Measurements from ENCODE around the gene CACNA1E.

CACNA1E gene

DNA sequence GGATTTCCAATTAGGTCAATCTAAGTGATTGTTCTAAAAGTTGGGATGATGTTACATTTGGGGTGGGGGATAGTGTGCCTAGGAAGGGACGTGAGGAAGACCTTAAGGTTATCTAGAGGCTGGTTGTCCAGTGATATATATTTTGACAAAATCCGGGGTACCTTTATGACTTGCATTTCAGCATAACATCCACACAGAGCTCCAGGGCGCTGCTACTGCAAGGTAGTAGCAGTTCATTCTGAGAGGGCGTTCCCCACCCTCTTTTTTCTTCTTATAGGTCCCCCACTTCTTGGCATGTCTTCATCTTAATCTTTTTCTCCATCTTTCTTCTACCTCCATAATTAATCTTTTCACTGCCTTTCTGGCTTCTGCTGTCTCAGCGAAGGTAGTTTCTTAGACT lies 161.9 kb downstream of the CACNA1E start:
- DNase-seq, result no peak

DNA sequence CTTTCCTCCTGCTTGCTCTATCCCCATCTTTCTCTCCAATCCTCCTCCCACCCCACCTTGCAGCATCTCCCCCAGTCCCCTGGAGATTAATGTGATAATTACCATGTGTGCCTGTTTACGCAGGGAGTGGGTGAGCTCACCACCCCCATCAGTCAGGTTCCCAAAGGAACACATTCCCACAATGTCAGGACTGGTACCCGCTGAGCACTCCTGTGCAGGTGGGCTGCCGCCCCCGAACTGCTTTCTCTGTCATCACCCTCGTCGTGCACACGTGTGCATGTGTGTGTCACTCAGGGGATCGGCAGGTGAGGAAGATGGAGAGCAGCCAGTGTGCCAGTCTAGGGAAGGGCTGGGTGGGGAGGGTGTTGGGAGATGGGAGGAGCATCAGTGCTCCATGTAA lies 163.4 kb downstream of the CACNA1E start:
- DNase-seq, result no peak

DNA sequence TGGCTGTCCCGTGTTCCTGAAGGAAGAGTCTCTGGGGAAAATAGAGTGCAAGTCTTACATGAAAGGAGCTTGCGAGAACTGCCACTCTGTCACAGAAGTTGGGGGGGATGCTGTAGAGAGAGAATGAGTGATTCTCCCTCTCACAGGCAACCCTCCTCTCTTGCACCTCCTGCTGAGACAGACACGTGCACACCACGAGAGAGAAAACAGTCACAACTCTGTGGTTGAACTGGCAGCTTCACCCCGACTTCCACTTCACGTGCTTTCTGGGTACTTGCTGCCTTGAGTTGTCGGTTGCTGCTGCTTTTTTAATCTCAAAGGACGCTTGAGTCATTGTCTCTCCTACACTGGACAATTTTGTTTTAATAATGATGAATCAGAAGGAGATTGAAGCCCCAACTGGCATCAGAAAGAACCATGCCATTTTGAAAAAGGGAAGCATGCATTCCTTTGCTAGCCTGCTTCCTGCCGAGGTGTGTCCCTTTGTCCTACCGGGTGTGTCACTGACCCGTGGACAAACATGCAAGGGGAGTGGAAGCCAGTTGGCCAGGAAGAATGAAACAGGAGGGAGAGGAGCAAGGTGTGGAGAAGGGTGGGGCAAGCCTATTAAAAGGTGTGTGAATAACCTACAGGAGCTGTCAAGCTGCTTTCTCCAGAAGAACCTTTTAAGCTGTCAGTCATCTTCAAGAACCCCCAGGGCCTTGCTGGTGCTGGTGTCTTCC lies 164.2 kb downstream of the CACNA1E start:
- no peak for DNase-seq

DNA sequence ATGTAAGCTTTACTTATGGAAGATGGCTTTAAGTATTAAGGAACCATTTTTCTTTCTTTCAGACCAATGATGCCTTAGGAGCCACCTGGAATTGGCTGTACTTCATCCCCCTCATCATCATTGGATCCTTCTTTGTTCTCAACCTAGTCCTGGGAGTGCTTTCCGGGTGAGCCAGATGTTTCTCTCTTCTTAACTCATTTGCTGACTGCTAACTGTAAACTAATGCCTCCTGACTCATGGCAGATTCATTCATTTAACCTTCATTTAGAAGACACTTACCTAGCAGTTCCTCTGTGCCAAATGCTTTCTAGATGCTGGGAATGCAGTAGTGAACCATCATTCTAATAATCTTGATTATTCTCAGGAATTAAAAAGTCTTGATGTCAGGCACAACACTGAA lies 168.0 kb downstream of the CACNA1E start:
- DNase-seq, result no peak

DNA sequence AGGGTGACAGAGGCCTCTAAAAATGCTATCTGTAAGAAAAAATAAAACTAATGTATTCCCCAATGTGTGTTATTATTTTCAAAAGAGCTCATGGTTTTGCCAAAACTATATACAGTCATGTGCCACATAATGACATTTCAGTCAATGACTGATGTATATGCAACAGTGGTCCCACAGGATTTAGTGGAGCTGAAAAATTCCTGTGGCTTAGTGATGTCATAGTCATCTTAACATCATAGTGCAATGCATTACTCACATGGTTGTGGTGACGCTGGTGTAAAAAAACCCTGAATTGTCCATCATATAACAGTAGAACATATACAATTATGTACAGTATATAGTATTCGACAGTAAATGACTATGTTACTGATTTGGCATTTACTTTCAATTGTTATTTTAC lies 172.4 kb downstream of the CACNA1E start:
- DNase-seq, result no peak

DNA sequence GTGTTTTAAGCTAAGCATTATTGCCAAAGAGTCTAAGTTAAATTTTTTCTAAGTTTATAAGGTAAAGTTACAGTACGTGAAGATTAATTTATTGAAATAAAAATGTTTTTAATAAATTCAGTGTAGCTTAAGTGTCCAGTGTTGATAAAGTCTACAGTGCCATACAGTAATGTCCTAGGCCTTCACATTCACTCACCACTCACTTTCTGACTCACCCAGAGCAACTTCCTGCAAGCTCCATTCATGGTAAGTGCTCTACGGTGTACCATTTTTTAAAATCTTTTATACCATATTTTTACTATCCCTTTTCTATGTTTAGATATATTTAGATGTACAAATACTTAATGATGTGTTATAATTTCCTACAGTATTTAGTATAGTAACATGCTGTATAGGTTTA lies 173.2 kb downstream of the CACNA1E start:
- DNase-seq, result no peak

DNA sequence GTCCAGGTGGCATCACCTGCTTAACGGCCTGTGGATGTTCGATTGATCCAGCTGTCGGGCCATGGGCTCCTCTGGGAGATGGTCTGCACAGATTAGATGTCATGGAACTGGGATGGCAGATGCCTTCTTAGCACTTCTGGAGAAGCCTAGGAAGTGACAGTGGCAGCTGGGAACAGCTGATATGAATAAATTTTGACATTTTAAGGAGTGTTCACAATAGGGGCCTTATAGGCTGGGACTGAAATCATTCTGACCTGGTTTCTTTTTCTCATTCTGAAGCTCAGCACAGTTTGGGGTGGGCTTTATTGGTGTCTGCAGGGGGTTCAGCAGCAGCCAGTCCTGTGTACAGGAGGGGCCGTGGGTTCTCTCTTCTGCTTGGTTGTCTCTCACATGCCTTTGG lies 175.3 kb downstream of the CACNA1E start:
- no peak for DNase-seq

DNA sequence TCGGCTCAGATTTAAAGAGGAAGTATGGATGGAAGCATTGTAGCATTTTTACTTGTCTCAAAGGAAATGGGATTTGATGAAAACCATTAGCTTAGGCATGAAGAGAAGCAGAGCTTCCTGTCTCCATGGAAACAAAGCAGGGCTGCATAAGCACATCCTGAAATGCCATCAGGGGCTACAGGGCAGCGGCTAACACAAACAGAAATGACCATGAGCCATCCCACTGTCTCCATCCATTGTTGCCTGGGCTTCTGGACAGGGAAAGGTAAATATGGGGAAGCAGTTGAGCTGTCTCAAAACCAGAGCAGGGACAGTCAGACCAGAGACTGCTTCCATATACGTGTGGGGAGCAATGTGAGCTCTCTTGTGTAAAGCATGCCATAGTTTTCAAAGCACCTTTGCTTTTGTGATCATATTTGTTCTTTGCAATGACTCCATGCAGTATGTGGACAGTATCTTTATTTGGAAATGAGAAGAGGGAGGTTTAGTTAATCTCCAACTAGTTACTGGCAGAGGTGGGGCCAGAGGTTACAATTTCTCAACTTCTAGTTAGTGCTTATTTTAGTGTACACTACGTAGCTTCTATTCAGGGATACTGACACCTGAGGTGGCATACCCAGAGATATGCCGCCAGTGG lies 176.1 kb downstream of the CACNA1E start:
- DNase-seq, result no peak

DNA sequence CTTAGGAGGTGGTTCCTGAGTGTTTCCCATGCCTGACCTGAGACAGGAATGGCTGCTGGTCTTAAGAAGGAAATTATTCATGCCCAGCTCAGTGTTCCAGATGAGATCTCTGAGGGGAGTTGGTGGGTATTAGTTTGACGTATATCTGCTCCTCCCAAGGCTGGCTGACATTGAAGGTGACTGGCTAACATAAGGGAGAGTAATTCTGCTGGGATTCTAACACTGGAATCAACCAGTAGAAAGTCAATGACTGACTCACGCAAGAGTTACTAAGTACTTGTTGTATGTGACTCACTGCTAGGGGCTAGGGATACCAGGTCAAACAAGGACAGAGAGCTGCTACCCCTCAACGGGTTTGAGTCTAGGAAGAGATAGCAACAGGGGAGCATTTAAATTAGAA lies 177.3 kb downstream of the CACNA1E start:
- no peak for DNase-seq

DNA sequence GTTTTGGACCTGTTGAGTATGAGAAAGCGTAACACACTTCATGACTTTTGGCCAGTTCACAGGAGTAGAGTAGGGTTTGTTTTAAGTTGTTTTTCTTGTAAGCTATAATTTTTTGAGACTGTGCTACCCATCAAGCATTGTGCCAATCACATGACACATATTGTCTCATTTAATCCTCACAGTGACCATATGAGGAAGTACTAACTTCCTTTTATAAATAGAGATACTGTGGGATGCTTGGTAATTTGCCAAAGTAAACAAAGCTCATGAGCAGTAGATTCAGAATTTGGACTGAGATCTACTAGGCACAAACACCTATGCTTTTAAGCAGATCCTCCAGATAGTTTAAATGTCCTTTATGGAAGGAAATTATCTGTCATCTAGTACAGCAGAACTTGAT lies 178.3 kb downstream of the CACNA1E start:
- DNase-seq, result no peak

DNA sequence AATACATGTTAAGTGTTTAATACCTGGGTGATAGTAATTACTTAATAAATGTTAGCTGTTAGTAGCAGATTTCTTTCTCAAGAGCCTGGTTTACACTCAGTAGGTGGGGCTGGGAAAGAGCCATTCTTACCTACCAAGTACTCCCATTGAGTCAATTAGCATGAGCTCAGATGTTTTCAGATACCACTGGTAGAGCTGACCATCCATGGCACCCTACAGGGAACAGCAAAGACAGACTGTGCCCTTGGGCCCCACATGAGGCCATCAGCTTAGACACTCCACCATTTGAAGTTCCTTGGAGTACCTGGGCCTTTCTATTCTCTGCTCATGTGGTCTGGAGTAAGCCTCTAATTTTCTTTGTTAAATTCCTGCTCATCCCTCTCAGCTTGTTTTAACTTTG lies 179.3 kb downstream of the CACNA1E start:
- DNase-seq, result no peak

DNA sequence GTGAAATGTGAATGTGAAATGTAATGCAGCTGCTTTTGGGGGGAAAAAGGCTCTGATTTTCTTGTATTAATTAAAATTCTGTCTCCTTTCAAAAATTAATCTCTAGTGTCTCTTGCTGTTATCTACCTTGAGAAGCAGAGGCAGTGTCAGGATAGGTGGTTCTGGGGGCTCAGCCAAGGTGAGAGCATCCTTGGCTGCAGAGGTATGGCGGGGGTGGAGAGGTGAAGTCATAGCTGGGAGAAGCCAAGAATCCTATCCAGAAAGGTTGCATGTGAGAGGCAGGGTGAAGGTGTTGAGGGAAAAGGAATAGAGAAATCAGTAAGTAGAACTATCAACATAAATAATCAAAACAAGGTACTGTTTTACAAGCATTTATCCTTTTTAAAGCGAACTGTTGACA lies 181.2 kb downstream of the CACNA1E start:
- no peak for DNase-seq

DNA sequence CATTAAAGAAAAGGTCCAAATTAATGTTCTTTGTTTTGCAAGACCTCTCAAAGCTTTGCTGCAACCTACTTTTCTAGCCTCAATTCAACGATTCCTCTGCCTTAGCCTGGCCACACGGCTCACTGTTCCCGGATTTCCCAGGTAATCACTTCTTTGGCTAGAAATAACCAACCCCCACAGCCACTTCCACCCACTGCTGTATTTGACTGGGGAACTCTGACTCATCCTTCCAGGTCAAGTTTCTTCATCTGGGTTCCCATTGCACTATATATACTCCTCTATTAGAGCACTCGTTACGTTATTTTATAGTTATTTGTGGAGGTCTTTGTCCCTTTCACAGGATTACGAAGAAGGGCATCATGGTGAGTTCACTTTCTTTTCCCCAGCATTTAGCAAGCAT lies 185.9 kb downstream of the CACNA1E start:
- no peak for DNase-seq

DNA sequence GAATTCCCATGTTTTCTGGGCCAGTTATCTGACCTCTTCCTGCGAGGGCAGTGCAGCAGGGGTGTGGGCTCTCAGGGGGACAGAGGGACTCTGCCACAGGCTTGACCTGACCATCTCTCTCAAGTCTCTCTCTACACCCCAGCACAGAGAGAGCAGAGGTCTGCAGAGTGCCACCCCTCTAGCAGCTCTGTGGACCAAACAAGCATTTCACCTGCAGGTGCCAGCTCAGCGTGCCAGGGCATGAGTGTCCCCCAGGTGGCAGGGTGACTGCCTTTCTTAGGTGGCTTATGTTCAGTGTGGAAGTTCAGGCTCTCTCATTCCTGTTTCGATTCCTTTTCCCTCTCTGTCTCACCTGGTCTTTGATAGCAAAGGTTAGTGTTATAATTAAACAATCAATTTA lies 191.3 kb downstream of the CACNA1E start:
- no peak for DNase-seq

DNA sequence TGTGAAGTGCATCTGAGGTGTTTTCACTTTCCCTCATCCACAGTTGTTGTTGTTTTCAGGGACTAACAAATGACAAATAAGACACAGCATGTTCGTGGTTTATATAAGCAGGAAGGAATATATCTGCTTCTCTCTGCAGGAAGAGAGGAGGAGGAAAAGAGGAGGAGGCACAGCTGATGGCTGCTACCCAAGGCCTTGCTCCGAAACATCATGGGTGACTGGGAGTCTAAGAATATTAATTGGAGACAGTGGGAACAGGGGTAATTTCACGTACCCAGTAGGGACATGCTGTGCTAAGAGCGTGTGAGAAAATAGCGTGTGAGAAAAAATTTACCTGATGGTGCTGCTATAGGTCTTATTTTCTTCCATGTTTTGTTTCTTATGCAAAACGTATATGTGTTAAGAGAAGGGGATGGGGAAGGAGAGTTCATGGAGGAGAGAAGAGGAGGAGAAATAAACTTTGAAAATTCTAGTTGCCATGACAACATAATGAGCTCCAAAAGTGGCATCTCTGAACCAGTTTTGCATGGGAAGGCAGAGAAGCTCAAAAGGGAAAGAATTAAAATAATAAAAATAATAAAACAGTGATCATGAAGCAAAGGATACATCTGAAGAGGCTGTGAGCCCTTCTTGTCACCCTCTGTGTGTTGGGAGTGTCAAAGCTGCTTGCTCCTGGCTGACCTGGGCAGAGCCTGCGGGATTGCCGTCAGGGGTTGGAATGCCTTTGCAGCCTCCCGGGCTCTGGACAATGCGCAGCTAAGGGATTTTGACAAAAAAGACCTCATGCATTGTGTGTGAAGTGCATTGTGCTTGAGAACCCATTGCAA lies 192.0 kb downstream of the CACNA1E start:
- no peak for DNase-seq

DNA sequence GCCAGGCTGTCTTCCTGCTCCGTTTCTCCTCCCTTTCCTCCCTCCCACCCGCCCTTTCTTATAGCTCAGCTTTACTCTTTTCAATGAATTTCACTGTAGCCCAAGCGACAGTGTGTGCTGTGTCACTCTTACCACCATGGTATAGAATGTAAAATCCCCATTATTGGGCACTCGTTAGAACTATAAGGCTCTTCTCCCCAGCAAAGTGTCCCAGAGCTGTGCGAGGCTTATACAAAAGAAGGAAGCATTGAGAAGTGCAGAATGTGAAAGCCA lies 192.5 kb downstream of the CACNA1E start:
- no peak for DNase-seq

DNA sequence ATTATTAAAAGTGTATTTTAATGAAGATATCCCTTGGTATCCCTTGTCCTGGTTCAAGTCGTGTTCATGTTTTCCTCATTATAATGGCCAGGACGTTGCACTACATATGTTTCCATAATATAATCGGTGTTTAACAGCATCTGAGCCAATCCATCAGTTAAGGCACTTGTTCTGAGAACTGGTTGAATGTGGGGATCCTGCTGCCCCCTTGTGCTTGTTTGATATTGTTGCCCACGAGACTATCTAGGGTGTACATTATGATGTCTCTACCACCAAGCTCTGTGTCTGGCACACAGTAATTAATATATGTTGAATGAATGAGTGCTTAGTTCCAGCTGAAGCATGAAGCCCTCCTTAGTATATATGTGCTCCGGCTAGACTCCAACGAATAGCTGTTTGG lies 193.0 kb downstream of the CACNA1E start:
- DNase-seq, result peak in 1 of 2 experiments; percentile 19

DNA sequence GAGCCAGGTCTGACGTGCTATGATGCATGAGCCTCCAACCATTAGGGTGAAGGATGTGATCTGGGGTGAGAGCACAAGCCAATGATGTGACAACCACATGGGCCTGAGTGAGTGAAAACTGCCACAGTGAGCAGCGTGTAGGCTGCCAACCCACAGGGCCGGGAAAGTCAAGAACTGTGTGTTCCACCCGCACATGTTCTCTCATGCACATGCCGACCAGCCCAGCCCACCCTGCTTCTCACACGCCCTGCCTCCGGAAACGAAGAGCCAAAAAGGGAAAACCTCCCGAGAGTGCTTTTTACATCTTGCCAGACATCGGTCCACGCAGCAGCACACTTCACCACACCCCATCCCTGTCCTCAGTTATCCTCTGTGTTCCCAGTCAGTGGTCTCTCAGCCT lies 197.0 kb downstream of the CACNA1E start:
- DNase-seq, result no peak

DNA sequence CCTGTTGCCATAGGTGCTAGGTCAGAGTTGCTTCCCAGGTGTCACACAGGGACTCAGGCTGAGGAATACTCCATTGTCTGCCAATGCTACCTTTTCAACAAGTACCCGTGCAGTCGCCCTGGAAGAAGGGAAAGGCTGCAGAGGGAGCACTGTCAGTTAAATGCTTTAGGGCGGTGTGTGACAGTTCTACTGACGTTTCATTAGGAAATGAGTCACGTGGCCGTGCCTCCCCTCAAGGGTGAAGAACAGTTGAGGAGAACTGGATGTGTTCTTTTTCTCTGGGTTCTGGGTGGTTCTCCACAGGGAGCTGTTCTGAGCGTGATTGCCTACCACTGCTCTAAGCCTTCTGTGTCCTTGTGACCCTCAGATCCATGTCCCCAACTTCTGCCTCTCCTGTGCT lies 197.6 kb downstream of the CACNA1E start:
- no peak for DNase-seq

DNA sequence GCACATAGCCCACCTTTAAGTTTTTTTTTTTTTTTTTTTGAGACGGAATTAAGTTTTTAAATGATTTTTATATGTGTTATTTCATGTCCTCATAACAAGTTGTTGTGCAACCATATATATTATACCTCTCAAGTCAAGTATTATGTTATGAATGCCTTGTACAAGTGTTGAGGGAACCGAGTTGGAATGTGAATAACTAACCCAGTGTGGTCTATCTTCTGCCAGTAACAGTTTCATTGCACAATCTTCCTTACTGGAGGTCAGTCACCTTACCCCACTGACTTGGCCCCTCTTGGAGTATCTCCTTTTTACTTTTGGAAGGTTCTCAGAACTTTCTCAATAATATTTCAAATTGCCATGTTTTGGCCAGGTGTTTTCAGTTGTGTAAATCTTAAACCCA lies 201.9 kb downstream of the CACNA1E start:
- DNase-seq, result no peak

DNA sequence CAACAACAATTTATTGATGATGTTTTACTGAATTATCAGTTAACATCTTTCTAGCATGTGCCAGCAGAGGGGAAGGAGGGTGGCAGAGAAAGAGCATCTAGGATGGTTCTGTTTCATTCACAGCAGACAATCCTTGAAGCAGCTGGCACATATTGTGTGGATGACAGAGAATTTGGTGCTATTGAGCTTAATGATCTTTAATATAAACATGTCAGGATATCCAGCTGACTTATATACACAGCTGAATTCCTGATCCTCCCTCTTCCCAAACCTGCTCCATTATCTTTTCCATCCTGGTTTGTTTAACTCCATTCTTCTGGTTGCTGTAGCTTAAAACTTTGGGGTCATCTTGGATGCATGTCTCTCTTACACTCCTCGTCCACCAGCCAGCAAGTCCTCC lies 218.6 kb downstream of the CACNA1E start:
- DNase-seq, result no peak

DNA sequence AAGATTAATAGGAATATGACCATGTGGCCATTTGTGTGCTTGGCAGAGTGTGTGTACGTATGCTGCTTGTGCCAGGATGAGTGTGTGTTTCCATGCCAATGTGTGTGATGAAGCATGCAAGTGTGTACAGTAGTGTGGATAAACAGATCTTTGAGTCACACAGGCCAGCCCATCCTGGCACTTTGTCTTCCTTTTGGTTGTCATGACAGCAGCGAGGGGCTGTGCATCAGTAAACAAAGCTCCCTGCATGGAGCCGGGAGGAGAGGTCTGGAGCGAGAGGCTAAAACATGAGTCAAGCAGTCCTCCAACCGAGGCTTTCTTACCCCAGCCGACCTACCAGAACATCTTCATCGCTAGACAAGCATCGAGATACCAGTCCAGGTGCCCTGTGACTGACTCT lies 221.2 kb downstream of the CACNA1E start:
- no peak for DNase-seq

DNA sequence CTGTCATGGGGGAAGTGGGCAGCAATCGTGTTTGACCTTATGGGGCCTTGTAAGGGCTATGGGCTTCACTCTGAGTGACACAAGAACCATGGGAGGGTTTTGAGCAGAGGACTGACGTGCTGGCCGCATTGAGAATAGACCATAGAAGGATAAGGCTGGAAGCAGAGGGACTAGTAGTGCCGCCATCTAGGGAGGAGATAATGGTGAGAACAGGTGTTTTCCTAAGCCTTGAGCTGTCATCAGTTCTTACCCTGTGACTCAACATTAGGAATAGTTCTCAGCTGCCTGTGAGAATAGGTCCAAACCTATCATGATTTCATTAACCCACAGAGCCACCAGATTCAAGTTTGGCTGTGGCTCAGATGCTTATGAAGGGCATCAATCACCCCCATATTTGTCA lies 228.5 kb downstream of the CACNA1E start:
- no peak for DNase-seq

DNA sequence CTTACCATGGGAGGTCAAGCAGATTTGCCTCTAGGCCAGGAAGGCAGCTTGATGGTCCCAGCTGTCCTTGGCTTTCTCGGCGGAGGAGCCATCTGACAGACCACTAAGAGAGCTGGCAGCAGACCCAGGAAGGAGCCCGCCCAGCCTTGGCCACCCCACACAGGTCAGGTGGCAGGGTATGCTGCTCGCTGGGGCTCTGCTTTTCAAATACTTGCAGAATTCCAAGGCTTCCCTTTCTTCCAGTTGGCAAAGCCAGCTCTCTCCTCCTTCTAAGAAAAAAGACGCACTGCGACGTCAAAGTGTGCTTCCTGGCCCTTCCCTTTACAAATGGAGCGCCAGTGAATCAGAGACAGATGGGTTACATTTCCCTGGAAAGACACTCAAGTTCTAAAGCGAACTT lies 229.4 kb downstream of the CACNA1E start:
- no peak for DNase-seq

DNA sequence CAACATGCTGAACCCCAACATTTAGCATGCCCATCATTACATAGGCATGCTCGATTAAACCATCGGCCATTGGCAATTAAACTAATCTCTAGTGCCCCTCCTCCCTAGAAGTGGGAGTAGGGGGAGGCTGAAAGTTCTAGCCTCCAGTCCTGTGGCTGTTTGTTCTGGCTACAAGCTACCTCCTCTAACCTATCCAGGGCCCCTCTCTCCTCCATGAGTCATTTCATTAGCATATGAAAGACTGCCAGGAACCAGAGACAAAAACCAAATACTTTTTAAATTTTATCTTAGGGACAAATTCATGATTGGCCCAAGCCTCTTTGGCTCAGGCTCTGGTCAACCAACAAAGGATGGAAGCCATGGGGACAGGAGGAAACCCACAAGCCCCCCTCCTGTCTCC lies 231.1 kb downstream of the CACNA1E start:
- DNase-seq, result no peak
